Tibial nerve (tissue), 4 donors: ENCODE results near the gene PRLR.

Source experiments
- EP300 ChIP-seq, 2 donors: sonication (generic); formaldehyde crosslinking; IDR thresholded peaks; one replicate each; pipeline ENCODE4 v1.6.1; 2017; ENCODE audit warnings: antibody characterized with exemption in 2 of 2, mild to moderate bottlenecking in 1 of 2
- POLR2A ChIP-seq, 2 donors: fragments of 450-650 bp; IDR thresholded peaks; one replicate each; pipeline ENCODE4 v1.6.1; 2017; ENCODE audit warnings: antibody characterized with exemption in 2 of 2, mild to moderate bottlenecking in 2 of 2, moderate library complexity in 2 of 2
- TF ChIP-seq, protein P1 (sequence below), 5 experiments: fragments of 200-600 bp in 3 of 5; fragments of 450-650 bp in 2 of 5; sonication (generic) in 3 of 5; IDR thresholded peaks; one replicate each; pipeline ENCODE4 v1.5.1; 2016 to 2019; ENCODE audit warnings: antibody characterized with exemption in 5 of 5, mild to moderate bottlenecking in 3 of 5, moderate library complexity in 2 of 5

- TF ChIP-seq, protein P1, sequence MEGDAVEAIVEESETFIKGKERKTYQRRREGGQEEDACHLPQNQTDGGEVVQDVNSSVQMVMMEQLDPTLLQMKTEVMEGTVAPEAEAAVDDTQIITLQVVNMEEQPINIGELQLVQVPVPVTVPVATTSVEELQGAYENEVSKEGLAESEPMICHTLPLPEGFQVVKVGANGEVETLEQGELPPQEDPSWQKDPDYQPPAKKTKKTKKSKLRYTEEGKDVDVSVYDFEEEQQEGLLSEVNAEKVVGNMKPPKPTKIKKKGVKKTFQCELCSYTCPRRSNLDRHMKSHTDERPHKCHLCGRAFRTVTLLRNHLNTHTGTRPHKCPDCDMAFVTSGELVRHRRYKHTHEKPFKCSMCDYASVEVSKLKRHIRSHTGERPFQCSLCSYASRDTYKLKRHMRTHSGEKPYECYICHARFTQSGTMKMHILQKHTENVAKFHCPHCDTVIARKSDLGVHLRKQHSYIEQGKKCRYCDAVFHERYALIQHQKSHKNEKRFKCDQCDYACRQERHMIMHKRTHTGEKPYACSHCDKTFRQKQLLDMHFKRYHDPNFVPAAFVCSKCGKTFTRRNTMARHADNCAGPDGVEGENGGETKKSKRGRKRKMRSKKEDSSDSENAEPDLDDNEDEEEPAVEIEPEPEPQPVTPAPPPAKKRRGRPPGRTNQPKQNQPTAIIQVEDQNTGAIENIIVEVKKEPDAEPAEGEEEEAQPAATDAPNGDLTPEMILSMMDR (IDR thresholded peaks at IDR 0.05), result no peak
- TF ChIP-seq EP300 (IDR thresholded peaks at IDR 0.05), result no peak
- no peak for TF ChIP-seq POLR2A (IDR thresholded peaks at IDR 0.05)
These were observed 65.3 kb downstream of the PRLR start for GRCh38 chr5:35164860-35165542.
